Psoas muscle (tissue), 8 donors: ENCODE data around the gene WWOX. TPM values are rescaled to one million over a fixed set of nuclear protein-coding genes. Genes with fewer than 3 reads are reported as not detected.

ENCODE experiments used
- ATAC-seq, 4 donors: fragments of 200-7000 bp; cut with Tn5 transposase; one replicate each; pipeline ENCODE4 v1.9.1; 2020; ENCODE audit warnings: moderate library complexity in 3 of 4, mild to moderate bottlenecking in 2 of 4
- DNase-seq, 2 donors: peaks; one replicate each; pipeline ENCODE4 v3.0.0-alpha.2; 2020
- H3K27ac ChIP-seq: fragments of 200-600 bp; one replicate; pipeline ENCODE4 v1.8.0; 2022
- H3K27me3 ChIP-seq, 3 donors: fragments of 200-600 bp in 1 of 3; one replicate each; pipeline versions ENCODE4 v1.6.1 to v1.8.0; 2013 to 2022; ENCODE audit warnings: low read length in 2 of 3, mild to moderate bottlenecking in 2 of 3, moderate library complexity in 1 of 3; ENCODE audit not compliant: insufficient read depth in 3 of 3
- H3K36me3 ChIP-seq, 2 donors: fragments of 200-600 bp in 1 of 2; one replicate each; pipeline versions ENCODE4 v1.6.1 to v1.8.0; 2013 to 2022; ENCODE audit warnings: low read depth in 1 of 2, mild to moderate bottlenecking in 1 of 2, moderate library complexity in 1 of 2; ENCODE audit not compliant: insufficient read depth in 1 of 2
- H3K4me1 ChIP-seq: fragments of 200-600 bp; one replicate; pipeline ENCODE4 v1.8.0; 2022
- H3K4me3 ChIP-seq: fragments of 200-600 bp; one replicate; pipeline ENCODE4 v1.8.0; 2022; ENCODE audit warnings: mild to moderate bottlenecking
- H3K9me3 ChIP-seq: fragments of 200-600 bp; one replicate; pipeline ENCODE4 v1.8.0; 2022
- WGBS, 3 donors: extraction: QIAGEN DNeasy Blood & Tissue Kit; methylation state at CpG; one replicate each; pipeline versions ENCODE4 v1.1.6 to v1.1.7; 2013; 5-methylcytosine and 5-hydroxymethylcytosine counted together
- intact Hi-C, 2 donors: fragments of 100-400 bp; cut with DNase I; formaldehyde crosslinking; loops; one replicate each; pipeline versions ENCODE4 v1.11.0 to v1.14.2; 2022
- polyA plus RNA-seq, 3 donors: library from polyadenylated mRNA; stranded (reverse); fragments of 200-250 nt; gene quantifications; one replicate each; pipeline ENCODE4 v1.2.3, GENCODE V29; 2013
- total RNA-seq, 4 donors: library from RNA; stranded (reverse); fragmentation: NEBNext Ultra II Directional in 2 of 4; extraction: Animal tissue kit (Norgen Biotek cat#: 25700) in 2 of 4; gene quantifications; one replicate each; pipeline versions ENCODE4 v1.2.1 to v1.2.4, GENCODE V29; 2021 to 2023
- TF ChIP-seq, protein P1 (sequence below): fragments of 200-600 bp; IDR thresholded peaks from one replicate; pipeline ENCODE4 v1.8.0; 2022; ENCODE audit warnings: antibody characterized with exemption
- donor health status: healthy with polysubstance abuse.
- donor health status: DM: no; HTN: no; CAD: no; lungs with moderate emphysema.
- donor health status: Bipolar disorder and iron deficiency.
- donor health status: healthy.
- donor health status: DM: yes; HTN: yes; CAD: no.
- donor health status: DM: no; HTN: no; CAD: no.
- donor health status: DM: no; HTN: no; CAD: no.
- donor health status: DM: yes; HTN: yes; CAD: no.

Gene WWOX
- total and polyA plus RNA-seq, 7 donors, result 3.1 to 6.6 (median 5.0) TPM

- Histone ChIP-seq H3K9me3 (no peaks in the 10 kb centered on the region), H3K4me3 (no peak overlapping the region), H3K27ac (no peak overlapping the region), H3K36me3 (no peaks in the 10 kb centered on the region), H3K27me3 (no peaks in the 10 kb centered on the region), H3K4me1 (no peaks in the 10 kb centered on the region)
- TF ChIP-seq, protein P1, sequence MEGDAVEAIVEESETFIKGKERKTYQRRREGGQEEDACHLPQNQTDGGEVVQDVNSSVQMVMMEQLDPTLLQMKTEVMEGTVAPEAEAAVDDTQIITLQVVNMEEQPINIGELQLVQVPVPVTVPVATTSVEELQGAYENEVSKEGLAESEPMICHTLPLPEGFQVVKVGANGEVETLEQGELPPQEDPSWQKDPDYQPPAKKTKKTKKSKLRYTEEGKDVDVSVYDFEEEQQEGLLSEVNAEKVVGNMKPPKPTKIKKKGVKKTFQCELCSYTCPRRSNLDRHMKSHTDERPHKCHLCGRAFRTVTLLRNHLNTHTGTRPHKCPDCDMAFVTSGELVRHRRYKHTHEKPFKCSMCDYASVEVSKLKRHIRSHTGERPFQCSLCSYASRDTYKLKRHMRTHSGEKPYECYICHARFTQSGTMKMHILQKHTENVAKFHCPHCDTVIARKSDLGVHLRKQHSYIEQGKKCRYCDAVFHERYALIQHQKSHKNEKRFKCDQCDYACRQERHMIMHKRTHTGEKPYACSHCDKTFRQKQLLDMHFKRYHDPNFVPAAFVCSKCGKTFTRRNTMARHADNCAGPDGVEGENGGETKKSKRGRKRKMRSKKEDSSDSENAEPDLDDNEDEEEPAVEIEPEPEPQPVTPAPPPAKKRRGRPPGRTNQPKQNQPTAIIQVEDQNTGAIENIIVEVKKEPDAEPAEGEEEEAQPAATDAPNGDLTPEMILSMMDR, result no peak
- ATAC-seq (no peak), DNase-seq (no peak)
- WGBS, 3 donors, result 85 to 93% (median 86%) methylated on average over 4 of the region's 4 CpGs
- intact Hi-C loops, result no loop called here
Measured at GRCh38 chr16:78666318-78666717, 566.9 kb downstream of the WWOX start.

DNA sequence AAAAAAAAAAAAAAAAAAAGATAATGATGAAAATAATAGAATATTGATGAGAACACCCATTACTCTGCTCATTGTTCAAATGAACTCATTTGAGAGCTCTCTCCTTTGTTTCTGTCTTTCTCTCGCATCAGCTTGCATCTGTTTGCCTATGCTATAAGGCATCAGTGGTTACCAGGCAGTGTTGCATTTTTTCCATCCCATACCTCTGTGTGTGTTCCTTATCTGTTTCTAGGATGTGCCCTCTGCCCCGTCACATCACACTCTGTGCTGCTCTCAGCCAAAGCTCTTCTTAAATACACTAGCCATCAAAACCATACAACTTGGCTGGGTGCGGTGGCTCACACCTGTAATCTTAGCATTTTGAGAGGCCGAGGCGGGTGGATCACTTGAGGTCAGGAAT is 568.2 kb downstream of the WWOX start:
- no peaks in the 10 kb centered on the region for H3K9me3 ChIP-seq
- no peak overlapping the region for H3K27ac ChIP-seq
- TF ChIP-seq, protein P1, result no peak
- H3K36me3 ChIP-seq, result no peaks in the 10 kb centered on the region
- H3K27me3 ChIP-seq, result no peaks in the 10 kb centered on the region
- H3K4me3 ChIP-seq, result no peak overlapping the region
- intact Hi-C loops, result no loop called here
- H3K4me1 ChIP-seq, result no peaks in the 10 kb centered on the region
- ATAC-seq (no peak), DNase-seq (no peak)
- WGBS, 3 donors, result 98 to 100% (median 99%) methylated on average over 5 of the region's 5 CpGs

- Histone ChIP-seq H3K4me1 (no peaks in the 10 kb centered on the region), H3K9me3 (no peaks in the 10 kb centered on the region), H3K27ac (no peak overlapping the region), H3K27me3 (no peaks in the 10 kb centered on the region), H3K36me3 (no peaks in the 10 kb centered on the region), H3K4me3 (no peak overlapping the region)
- intact Hi-C loops, result no loop called here
- TF ChIP-seq, protein P1, result no peak
- no peak for ATAC-seq
- DNase-seq, result no peak
- WGBS, 3 donors, result 98 to 100% (median 99%) methylated on average over 3 of the region's 3 CpGs
Measured at GRCh38 chr16:78668393-78668792, 568.9 kb downstream of the WWOX start.

DNA sequence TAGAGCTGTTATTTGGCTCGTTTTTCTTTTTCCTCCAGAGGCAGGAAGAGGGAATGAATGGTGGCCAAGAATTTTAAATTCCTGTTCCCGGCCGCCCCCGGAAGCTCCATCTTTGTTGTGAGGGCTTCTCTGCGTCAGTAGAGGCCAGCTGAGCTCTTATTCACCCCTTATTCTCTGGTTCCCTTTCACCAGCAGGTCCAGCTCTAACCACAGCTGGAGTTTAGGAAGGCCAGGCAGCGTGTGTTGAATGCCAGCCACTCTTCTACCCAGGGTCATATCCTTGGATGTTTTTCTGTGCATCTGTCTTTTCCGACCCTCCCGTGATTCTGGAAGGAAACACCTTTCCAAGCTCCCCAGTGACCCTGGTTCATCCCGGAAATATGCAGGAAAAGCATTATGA is 570.5 kb downstream of the WWOX start:
- Histone ChIP-seq H3K27ac (peak overlapping the region; percentile 58), H3K9me3 (no peaks in the 10 kb centered on the region), H3K36me3 (no peaks in the 10 kb centered on the region), H3K4me1 (no peaks in the 10 kb centered on the region), H3K27me3 (no peaks in the 10 kb centered on the region), H3K4me3 (no peak overlapping the region)
- ATAC-seq, result peak in 3 of 4 donors; percentile 59 to 61 (median 60)
- intact Hi-C loops, result no loop called here
- 32 to 41% (median 40%) methylated on average over 9 of the region's 9 CpGs for WGBS, 3 donors
- DNase-seq, result peak; percentile 30 to 59
- TF ChIP-seq, protein P1, result no peak

- no peak overlapping the region for H3K4me3 ChIP-seq
- no peak overlapping the region for H3K27ac ChIP-seq
- no peaks in the 10 kb centered on the region for H3K4me1 ChIP-seq
- intact Hi-C loops, result no loop called here
- TF ChIP-seq, protein P1, result no peak
- H3K9me3 ChIP-seq, result no peaks in the 10 kb centered on the region
- 88 to 92% (median 89%) methylated on average over 17 of the region's 17 CpGs for WGBS, 3 donors
- no peaks in the 10 kb centered on the region for H3K36me3 ChIP-seq
- no peaks in the 10 kb centered on the region for H3K27me3 ChIP-seq
- ATAC-seq, result peak in 1 of 4 donors; percentile 20
- no peak for DNase-seq
Measured at GRCh38 chr16:78672779-78673556, 573.5 kb downstream of the WWOX start.
